T follicular helper cell (primary cell): ENCODE data around the gene PDLIM7.
A peak's percentile ranks its signal among the peaks of the same experiment; 100 is the strongest.

Experiments
- DNase-seq: peaks from one replicate; pipeline ENCODE4 v3.0.0-alpha.2; 2020; ENCODE audit warnings: low read depth

The PDLIM7 gene

GRCh38 chr5:177457852-177458681, 39.3 kb downstream of the PDLIM7 start:
- no peak for DNase-seq

DNA sequence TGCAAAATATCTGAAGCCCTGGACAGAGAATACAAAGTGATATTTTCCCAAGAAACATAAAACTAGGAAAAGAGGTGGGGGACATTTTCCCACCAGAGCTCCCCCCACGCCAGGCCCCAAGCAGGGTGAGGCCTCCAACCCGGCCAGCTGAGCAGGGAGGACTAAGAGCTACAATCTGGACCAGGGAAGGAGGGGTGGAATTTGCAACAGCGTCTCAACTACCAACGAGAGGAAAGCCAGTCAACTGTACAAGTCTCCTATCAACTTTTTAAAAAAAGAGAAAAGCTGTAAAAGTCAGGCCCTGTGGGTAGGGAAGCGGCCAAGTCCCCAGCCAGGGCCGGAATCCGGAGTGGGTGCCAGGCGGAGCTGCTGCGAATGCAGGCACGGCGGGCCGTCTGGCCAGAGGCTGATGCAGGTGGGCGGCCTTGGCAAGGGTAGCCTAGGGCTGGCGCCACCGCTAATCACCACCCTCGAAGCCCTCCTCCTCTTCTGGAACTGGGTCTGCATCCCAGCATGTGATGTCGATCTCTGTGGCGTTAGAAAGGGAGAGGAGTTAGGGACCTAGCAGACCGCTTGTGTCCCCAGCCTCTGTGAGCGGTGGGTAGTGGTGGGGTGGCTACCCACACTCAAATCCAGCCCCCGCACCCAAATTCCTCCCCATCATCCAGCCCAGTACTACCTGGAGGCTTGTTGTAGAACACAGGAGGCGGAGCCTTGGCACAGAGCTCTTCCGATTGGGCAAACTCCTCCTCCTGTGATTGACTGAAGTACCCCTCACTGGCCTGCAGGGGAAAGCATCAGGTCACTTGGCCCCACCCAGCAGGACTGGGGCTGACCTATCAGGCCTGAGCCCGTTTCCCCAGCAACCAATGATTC, 40.2 kb downstream of the PDLIM7 start:
- no peak for DNase-seq

- DNase-seq, result no peak
Observed at GRCh38 chr5:177456591-177456964, 40.8 kb downstream of the PDLIM7 start.

- DNase-seq, result peak; percentile 94
Observed at GRCh38 chr5:177455661-177456590, 41.5 kb downstream of the PDLIM7 start.

DNA sequence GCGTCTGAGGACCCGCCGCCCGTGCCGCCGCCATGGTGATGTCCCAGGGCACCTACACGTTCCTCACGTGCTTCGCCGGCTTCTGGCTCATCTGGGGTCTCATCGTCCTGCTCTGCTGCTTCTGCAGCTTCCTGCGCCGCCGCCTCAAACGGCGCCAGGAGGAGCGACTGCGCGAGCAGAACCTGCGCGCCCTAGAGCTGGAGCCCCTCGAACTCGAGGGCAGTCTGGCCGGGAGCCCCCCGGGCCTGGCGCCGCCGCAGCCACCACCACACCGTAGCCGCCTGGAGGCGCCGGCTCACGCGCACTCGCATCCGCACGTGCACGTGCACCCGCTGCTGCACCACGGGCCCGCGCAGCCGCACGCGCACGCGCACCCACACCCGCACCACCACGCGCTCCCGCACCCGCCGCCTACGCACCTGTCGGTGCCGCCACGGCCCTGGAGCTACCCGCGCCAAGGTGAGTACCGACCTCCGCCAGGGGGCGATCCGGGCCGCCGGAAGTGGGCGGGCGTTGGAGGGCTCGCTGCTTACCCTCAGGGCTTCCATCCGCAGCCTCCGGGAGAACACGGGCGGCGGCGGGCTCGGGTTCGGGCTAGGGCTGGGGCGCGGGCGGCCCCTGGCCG, 42.3 kb downstream of the PDLIM7 start:
- DNase-seq, result peak; percentile 89

- DNase-seq, result peak; percentile 93
Observed at GRCh38 chr5:177454397-177455035, 42.9 kb downstream of the PDLIM7 start.

DNA sequence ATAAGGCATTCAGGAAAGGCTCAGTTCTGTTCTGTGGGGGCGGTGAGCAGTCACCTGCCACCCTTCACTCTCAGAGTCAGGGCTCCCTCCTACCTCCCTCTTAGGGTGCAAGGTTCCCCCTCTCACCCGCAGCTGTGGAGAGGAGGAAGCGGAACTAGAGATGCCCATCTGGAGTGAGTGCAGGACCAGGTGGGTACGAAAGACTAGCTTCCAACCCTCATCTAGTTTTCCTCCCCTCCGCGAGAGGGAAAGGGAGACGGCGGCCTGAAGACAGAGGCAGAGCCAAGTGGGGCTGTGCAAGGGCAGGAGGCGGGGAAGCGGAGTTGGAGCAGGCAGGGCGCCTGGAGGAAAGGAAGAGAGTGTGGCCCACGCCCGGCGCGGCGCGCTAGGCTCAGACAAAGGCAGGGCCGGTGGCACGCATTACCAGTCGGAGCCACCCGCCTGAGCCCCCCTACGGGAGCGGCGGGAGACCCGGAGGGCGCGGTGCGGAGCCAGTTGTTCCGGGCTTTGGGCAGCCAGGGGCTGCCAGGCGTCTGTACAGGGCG, 43.5 kb downstream of the PDLIM7 start:
- no peak for DNase-seq

GRCh38 chr5:177452688-177453638, 44.4 kb downstream of the PDLIM7 start:
- DNase-seq, result no peak

- DNase-seq, result no peak
Observed at GRCh38 chr5:177450667-177451424, 46.6 kb downstream of the PDLIM7 start.

DNA sequence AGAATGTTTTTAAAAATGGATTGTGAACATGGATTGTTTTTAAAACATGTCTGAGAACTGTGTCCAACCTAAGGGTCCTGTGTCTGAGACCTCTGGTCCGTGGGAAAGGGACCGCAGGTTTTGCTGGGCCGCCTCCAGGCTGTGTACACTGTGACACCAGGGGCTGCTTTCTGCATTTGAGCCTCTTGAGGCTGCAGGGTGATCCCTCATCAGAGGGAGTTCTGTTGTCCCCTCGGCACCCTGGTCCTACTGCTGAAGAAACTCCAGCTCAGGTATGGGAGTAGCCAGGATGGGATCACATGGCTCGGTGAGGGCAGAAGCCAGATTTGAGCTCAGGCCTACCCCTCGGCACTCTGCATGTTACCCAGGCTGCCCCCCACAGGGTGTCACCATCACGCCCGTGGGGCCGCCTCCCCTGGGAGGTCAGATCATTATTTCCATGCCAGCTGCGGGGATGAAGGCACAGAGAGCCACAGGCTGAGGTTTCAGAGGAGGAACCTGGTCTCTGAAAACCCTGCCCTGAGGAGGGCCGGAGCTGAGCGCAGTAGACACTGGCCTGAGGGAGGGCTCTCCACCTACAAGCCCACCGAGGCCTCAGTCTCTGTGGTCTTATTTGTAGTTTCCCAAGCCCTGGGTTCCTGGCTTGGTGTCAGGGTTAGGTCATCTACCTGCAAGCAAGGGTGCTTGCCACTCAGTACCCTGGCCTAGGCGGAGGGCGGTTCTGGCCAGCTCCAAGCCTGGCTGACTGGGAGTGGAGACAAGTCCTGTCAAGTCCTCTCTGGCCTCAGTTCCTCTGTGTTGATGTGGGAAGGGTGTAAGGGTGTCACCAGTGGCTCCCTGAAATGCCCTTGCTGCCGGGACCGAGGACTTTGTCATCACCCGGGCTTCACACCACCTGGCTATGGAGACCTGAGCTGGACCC, 48.0 kb downstream of the PDLIM7 start:
- DNase-seq, result no peak

DNA sequence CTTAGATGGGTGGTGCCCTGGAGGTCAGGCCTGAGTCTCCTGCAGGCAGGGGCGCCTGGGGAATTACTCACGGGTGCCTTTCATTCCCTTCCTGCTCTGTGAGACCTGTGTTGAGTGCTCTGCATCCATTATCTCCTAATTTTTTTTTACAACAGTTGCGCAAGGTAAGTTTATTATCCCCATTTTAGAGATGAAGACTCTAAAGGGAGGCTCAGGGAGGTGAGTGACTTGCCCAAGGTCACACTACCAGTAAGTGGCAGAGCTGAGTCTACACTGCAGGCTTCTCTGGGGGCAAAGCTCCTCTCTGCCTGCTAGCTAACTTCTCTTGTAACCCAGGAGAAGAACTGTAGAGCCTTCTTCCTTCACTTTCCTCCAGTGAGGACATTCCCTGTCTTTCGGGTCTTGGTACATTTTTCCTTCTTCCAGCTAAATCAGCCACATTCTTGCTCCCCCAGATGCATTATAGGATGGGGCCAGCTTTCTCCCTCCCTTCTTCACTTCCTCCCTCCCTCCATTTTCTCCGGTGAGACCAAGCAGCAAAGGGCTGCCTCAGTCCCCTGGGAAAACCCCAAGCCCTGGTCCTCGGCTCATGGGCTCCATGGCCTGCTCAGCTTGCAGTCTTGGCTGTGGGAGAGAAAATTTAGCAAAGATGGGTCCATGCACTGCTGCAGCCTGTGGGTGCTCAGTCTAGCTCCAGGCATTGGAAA, 49.0 kb downstream of the PDLIM7 start:
- DNase-seq, result no peak

DNA sequence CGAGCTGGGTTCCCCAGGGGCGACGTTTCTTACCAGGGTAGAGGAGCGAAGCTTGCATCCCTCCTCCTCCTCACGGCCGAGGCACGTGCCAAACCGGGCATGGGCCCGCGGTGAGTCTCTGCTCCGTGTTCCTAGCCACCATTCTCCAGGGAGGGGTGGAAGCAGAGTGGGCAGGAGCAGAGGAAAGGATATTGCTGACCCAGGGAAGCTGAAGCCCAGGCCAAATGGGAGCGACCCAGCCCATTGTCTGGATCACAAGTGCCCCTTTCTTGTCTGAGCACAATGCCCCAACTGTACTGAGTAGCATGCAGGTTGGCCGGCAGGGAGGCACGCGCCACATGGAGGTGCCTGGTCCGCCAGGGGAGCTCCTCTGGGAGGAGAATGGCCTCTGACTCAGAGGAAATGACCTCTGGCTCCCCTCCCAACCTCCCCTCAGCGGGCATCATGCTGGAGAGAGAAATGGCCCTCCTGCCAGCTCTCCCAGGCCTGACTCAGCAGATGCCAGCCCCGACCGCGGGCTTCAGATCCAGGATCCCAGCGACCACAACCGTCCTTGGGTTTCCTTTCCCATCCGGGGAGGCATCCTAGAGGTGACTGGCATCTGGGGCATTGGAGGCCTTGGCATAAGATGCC, 49.7 kb downstream of the PDLIM7 start:
- no peak for DNase-seq

- DNase-seq, result peak; percentile 79
Observed at GRCh38 chr5:177447066-177447610, 50.3 kb downstream of the PDLIM7 start.

DNA sequence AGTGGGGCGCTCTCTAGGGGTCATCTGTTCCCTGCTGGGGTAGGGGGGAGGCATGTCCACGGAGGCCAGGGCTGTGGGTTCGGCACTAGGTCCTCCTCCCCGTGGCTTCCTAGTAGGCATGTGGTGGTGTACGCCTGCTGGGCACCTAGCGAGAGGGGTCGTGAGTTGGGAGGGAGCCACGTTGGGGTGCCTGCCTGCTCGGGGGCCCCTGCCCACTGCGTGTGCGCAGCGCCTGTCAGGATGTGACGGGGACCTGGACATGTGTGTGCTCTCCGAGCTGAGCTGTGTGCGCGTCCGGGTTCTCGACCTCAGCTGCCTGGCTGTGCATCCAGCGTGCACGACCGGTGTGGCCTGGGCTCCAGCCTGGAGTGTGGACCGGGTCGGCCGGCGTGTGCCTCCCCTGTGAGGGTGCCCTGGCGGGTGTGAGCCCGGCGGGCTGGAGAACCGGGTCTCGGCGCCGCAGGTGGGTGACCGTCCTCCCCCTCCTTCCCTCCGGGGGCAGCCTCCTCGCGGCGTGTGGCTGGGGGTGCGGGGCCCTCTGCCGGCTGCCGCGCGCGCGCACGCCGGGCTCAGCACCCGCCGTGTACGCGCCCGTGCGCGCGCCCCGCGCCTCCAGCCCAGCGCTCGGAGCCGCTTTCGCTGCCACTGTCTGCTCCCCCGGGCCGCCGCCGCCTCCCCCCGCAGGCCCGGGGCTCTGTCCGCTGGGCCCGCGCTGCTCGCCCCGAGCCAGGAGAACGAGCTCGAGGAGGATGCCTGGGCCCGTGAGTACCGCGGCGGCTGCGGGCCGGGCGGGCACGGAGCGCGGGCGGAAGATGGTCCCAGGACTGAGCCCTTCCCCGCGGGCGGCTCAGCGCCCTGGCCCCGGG, 51.0 kb downstream of the PDLIM7 start, which contains the start of gene PRR7:
Gene PRR7 (plus strand): TSS at position 615 of the 866 bp plus-strand sequence. CDS start 8,254 bp downstream, outside the sequence.
- DNase-seq, result peak; percentile 58

DNA sequence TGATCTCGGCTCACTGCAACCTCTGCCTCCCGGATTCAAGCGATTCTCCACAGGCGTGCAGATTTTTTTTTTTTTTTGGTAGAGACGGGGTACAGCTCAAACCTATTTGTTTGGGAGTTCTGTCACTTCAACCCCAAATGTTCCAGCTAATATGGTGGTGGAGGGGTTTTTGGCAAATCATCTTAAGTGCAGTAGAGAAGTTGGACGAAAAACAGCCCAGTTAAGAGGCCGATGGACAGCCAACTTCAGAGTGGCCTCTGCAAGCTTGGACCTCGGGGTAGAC, 51.5 kb downstream of the PDLIM7 start:
- DNase-seq, result no peak
